CD4-positive, alpha-beta T cell treated with Interleukin-17A for 1 hour (primary cell): ENCODE results near the gene NPTN.

ENCODE experiments used
- DNase-seq: peaks from one replicate; pipeline ENCODE4 v3.0.0-alpha.2; 2020

NPTN gene

GRCh38 chr15:73631915-73632669 is 1.1 kb downstream of the NPTN start:
- DNase-seq: no peak

GRCh38 chr15:73630921-73631362 is 2.2 kb downstream of the NPTN start:
- DNase-seq: no peak

GRCh38 chr15:73629798-73630429 is 3.3 kb downstream of the NPTN start:
- no peak for DNase-seq

- DNase-seq: no peak
Observed at GRCh38 chr15:73628976-73629797, 4.0 kb downstream of the NPTN start.

GRCh38 chr15:73628102-73628501 is 5.1 kb downstream of the NPTN start:
- no peak for DNase-seq

- DNase-seq: no peak
Observed at GRCh38 chr15:73626072-73626471, 7.1 kb downstream of the NPTN start.

GRCh38 chr15:73624530-73624929 is 8.7 kb downstream of the NPTN start:
- no peak for DNase-seq

GRCh38 chr15:73621286-73621826 is 11.8 kb downstream of the NPTN start:
- DNase-seq: no peak

GRCh38 chr15:73620078-73620477 is 13.1 kb downstream of the NPTN start:
- DNase-seq: no peak

GRCh38 chr15:73617913-73618312 is 15.3 kb downstream of the NPTN start:
- no peak for DNase-seq

- no peak for DNase-seq
Observed at GRCh38 chr15:73617301-73617831, 15.8 kb downstream of the NPTN start.

GRCh38 chr15:73608941-73609340 is 24.2 kb downstream of the NPTN start:
- no peak for DNase-seq

- DNase-seq: no peak
Observed at GRCh38 chr15:73608475-73608874, 24.7 kb downstream of the NPTN start.

GRCh38 chr15:73607843-73608242 is 25.3 kb downstream of the NPTN start:
- no peak for DNase-seq

- no peak for DNase-seq
Observed at GRCh38 chr15:73607405-73607804, 25.8 kb downstream of the NPTN start.

- DNase-seq: no peak
Observed at GRCh38 chr15:73605759-73606436, 27.3 kb downstream of the NPTN start.

GRCh38 chr15:73604477-73604876 is 28.7 kb downstream of the NPTN start:
- DNase-seq: no peak

- no peak for DNase-seq
Observed at GRCh38 chr15:73602992-73603391, 30.2 kb downstream of the NPTN start.

- DNase-seq: no peak
Observed at GRCh38 chr15:73602446-73602843, 30.7 kb downstream of the NPTN start.

- no peak for DNase-seq
Observed at GRCh38 chr15:73601451-73602445, 31.4 kb downstream of the NPTN start.
